Measurements from ENCODE around the gene CLVS2.

The CLVS2 gene

DNA sequence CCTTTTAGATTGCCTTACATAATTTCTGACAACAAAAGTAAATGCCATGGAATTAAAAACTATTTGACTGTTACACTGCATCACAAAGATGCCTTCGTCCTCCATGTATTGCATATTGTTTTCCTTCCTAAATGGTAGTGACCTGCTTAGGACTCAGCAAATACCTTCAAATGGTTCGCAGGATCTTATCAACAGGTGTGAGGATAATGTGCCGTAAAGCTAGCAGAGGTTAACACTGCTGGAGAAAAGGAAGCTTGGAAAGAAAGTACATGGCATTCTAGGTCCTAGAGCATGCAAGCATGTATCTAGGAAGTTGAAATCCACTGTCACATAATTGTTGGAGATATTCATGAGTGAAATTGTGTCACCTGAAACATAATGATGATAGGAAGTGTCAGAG lies 5.5 kb downstream of the CLVS2 start:
- no peaks in the 10 kb centered on the region for H3K36me3 ChIP-seq (ENCODE audit: control insufficient read depth in 4 of 4, insufficient read depth in 4 of 4, low read length in 3 of 4)
- POLR2A ChIA-PET = no interaction called here
- peaks cover 0 to 34% (median 17%) of the 10 kb centered on the region in 5 experiments for H3K27me3 ChIP-seq (replicated peaks in 2 of 5; ENCODE audit: control insufficient read depth in 4 of 5, insufficient read depth in 5 of 5, low read length in 4 of 5)
- H3K9me3 ChIP-seq (ENCODE audit: control extremely low read depth in 1 of 5, control insufficient read depth in 4 of 5, insufficient read depth in 2 of 5, low read depth in 1 of 5, low read length in 4 of 5) = peaks cover 0 to 2% (median 0%) of the 10 kb centered on the region in 5 experiments
- H3K4me1 ChIP-seq (ENCODE audit: control extremely low read depth in 1 of 4, control insufficient read depth in 4 of 4, insufficient read depth in 4 of 4, low read length in 3 of 4) = peaks cover 0 to under 1% (median 0%) of the 10 kb centered on the region in 4 experiments
- CTCF ChIA-PET = no interaction called here
- DNase-seq = no peak
- WGBS (ENCODE audit: insufficient coverage) = 74% methylated on average over 3 of the region's 3 CpGs
- H3K27ac ChIP-seq (ENCODE audit: insufficient read depth in 1 of 2, low read depth in 1 of 2, low read length in 2 of 2, poor library complexity in 1 of 2, severe bottlenecking in 2 of 2) = no peak overlapping the region
- H3K4me3 ChIP-seq (ENCODE audit: control insufficient read depth in 1 of 7, extremely low read depth in 1 of 7, insufficient read depth in 4 of 7, low read depth in 2 of 7, low read length in 6 of 7) = no peak overlapping the region

DNA sequence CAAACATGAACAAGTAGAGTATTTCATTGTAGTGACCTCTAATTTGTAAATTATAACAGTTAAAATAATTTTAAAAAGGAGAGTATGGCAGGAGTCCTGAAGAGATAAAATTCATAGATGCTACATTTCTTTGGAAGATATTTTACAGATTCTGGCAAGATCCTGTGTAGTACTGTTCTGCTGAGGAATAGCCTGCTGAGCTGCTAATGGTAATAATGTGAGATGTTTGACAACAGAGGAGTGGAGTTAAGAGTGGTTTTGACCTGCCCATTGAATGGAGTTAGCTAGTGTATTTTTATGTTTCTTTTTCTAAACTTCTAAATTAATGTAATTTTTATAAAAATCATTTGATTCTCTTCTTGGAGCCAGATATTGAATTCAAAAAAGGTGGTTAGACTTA lies 11.8 kb downstream of the CLVS2 start:
- peaks cover 0 to 2% (median 0%) of the 10 kb centered on the region in 5 experiments for H3K27me3 ChIP-seq (replicated peaks in 2 of 5; ENCODE audit: control insufficient read depth in 4 of 5, insufficient read depth in 5 of 5, low read length in 4 of 5)
- no peak for DNase-seq
- H3K36me3 ChIP-seq (ENCODE audit: control insufficient read depth in 4 of 4, insufficient read depth in 4 of 4, low read length in 3 of 4) = no peaks in the 10 kb centered on the region
- H3K9me3 ChIP-seq (ENCODE audit: control extremely low read depth in 1 of 5, control insufficient read depth in 4 of 5, insufficient read depth in 2 of 5, low read depth in 1 of 5, low read length in 4 of 5) = no peaks in the 10 kb centered on the region
- H3K4me1 ChIP-seq (ENCODE audit: control extremely low read depth in 1 of 4, control insufficient read depth in 4 of 4, insufficient read depth in 4 of 4, low read length in 3 of 4) = no peaks in the 10 kb centered on the region
- CTCF ChIA-PET = no interaction called here
- no peak overlapping the region for H3K4me3 ChIP-seq (ENCODE audit: control insufficient read depth in 1 of 7, extremely low read depth in 1 of 7, insufficient read depth in 4 of 7, low read depth in 2 of 7, low read length in 6 of 7)
- no peak overlapping the region for H3K27ac ChIP-seq (ENCODE audit: insufficient read depth in 1 of 2, low read depth in 1 of 2, low read length in 2 of 2, poor library complexity in 1 of 2, severe bottlenecking in 2 of 2)
- POLR2A ChIA-PET = no interaction called here

DNA sequence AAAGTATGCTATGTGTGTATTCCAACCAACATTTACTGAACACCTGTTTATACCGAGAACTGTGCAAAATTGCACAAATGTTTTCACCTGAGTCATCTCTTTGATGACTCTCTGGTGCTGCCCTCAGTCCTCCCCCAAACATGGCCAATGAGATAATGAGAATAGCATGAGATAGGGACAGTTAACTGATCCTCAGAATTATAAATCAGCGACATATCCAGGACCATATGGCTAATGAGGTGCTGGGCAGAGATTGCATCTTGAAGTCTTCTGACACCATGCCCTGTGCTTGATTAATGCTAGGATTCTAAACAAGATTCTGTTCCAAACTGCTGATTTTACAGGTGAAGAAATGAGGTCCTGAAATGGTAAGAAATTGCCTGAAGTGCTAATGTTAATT lies 13.0 kb downstream of the CLVS2 start:
- POLR2A ChIA-PET = no interaction called here
- Histone ChIP-seq H3K36me3 (ENCODE audit: control insufficient read depth in 4 of 4, insufficient read depth in 4 of 4, low read length in 3 of 4) (no peaks in the 10 kb centered on the region), H3K27ac (ENCODE audit: insufficient read depth in 1 of 2, low read depth in 1 of 2, low read length in 2 of 2, poor library complexity in 1 of 2, severe bottlenecking in 2 of 2) (no peak overlapping the region), H3K4me3 (ENCODE audit: control insufficient read depth in 1 of 7, extremely low read depth in 1 of 7, insufficient read depth in 4 of 7, low read depth in 2 of 7, low read length in 6 of 7) (no peak overlapping the region), H3K9me3 (ENCODE audit: control extremely low read depth in 1 of 5, control insufficient read depth in 4 of 5, insufficient read depth in 2 of 5, low read depth in 1 of 5, low read length in 4 of 5) (no peaks in the 10 kb centered on the region), H3K27me3 (replicated peaks in 2 of 5; ENCODE audit: control insufficient read depth in 4 of 5, insufficient read depth in 5 of 5, low read length in 4 of 5) (peaks cover 0 to 2% (median 0%) of the 10 kb centered on the region in 5 experiments), H3K4me1 (ENCODE audit: control extremely low read depth in 1 of 4, control insufficient read depth in 4 of 4, insufficient read depth in 4 of 4, low read length in 3 of 4) (no peaks in the 10 kb centered on the region)
- WGBS (ENCODE audit: insufficient coverage) = 79% methylated on average over 2 of the region's 2 CpGs
- no peak for DNase-seq
- CTCF ChIA-PET = no interaction called here

DNA sequence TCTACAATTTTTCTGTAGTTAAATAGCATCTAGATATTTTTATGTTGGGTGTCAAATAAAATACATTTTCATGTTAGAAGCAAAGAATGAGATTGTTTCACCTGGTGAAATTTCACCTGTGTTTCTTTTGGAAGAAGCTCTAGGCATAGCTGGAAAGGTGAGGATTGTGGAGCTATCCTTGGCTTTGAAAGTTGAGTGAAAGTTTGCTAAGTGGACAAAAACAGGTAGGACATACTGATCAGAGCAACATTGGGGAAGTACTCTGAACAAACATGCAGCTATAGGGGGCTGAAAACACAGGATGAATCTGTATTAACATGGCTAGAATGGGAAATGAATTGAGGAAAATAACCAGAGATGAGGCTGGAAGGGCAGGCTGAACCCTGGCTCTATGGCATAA lies 18.8 kb downstream of the CLVS2 start:
- Histone ChIP-seq H3K36me3 (ENCODE audit: control insufficient read depth in 4 of 4, insufficient read depth in 4 of 4, low read length in 3 of 4) (no peaks in the 10 kb centered on the region), H3K27ac (ENCODE audit: insufficient read depth in 1 of 2, low read depth in 1 of 2, low read length in 2 of 2, poor library complexity in 1 of 2, severe bottlenecking in 2 of 2) (no peak overlapping the region), H3K27me3 (replicated peaks in 2 of 5; ENCODE audit: control insufficient read depth in 4 of 5, insufficient read depth in 5 of 5, low read length in 4 of 5) (peaks cover 0 to 2% (median 0%) of the 10 kb centered on the region in 5 experiments), H3K4me3 (ENCODE audit: control insufficient read depth in 1 of 7, extremely low read depth in 1 of 7, insufficient read depth in 4 of 7, low read depth in 2 of 7, low read length in 6 of 7) (no peak overlapping the region), H3K4me1 (ENCODE audit: control extremely low read depth in 1 of 4, control insufficient read depth in 4 of 4, insufficient read depth in 4 of 4, low read length in 3 of 4) (no peaks in the 10 kb centered on the region), H3K9me3 (ENCODE audit: control extremely low read depth in 1 of 5, control insufficient read depth in 4 of 5, insufficient read depth in 2 of 5, low read depth in 1 of 5, low read length in 4 of 5) (peaks cover 0 to 1% (median 0%) of the 10 kb centered on the region in 5 experiments)
- ChIA-PET POLR2A (no interaction called here), CTCF (interaction anchor here (1.0 kb wide), 1 partner anchor 276 kb away, joined by 3 read pairs; no protein-coding TSS in a partner anchor)
- DNase-seq = no peak

GRCh38 chr6:123016431-123017103 lies 20.5 kb downstream of the CLVS2 start:
- H3K27ac ChIP-seq (ENCODE audit: insufficient read depth in 1 of 2, low read depth in 1 of 2, low read length in 2 of 2, poor library complexity in 1 of 2, severe bottlenecking in 2 of 2) = no peak overlapping the region

GRCh38 chr6:123017104-123017682 lies 21.2 kb downstream of the CLVS2 start:
- no peaks in the 10 kb centered on the region for H3K27me3 ChIP-seq (replicated peaks in 2 of 5; ENCODE audit: control insufficient read depth in 4 of 5, insufficient read depth in 5 of 5, low read length in 4 of 5)
- no peaks in the 10 kb centered on the region for H3K36me3 ChIP-seq (ENCODE audit: control insufficient read depth in 4 of 4, insufficient read depth in 4 of 4, low read length in 3 of 4)
- WGBS (ENCODE audit: insufficient coverage) = 100% methylated on average over 3 of the region's 5 CpGs
- H3K27ac ChIP-seq (ENCODE audit: insufficient read depth in 1 of 2, low read depth in 1 of 2, low read length in 2 of 2, poor library complexity in 1 of 2, severe bottlenecking in 2 of 2) = no peak overlapping the region
- no peak for DNase-seq
- POLR2A ChIA-PET = no interaction called here
- H3K4me3 ChIP-seq (ENCODE audit: control insufficient read depth in 1 of 7, extremely low read depth in 1 of 7, insufficient read depth in 4 of 7, low read depth in 2 of 7, low read length in 6 of 7) = no peak overlapping the region
- H3K4me1 ChIP-seq (ENCODE audit: control extremely low read depth in 1 of 4, control insufficient read depth in 4 of 4, insufficient read depth in 4 of 4, low read length in 3 of 4) = no peaks in the 10 kb centered on the region
- CTCF ChIA-PET = no interaction called here
- peaks cover 0 to 1% (median 0%) of the 10 kb centered on the region in 5 experiments for H3K9me3 ChIP-seq (ENCODE audit: control extremely low read depth in 1 of 5, control insufficient read depth in 4 of 5, insufficient read depth in 2 of 5, low read depth in 1 of 5, low read length in 4 of 5)

More at GRCh38 chr6:123016431-123017103, 20.5 kb downstream of the CLVS2 start:
- POLR2A ChIA-PET = no interaction called here
- Histone ChIP-seq H3K4me3 (ENCODE audit: control insufficient read depth in 1 of 7, extremely low read depth in 1 of 7, insufficient read depth in 4 of 7, low read depth in 2 of 7, low read length in 6 of 7) (no peak overlapping the region), H3K36me3 (ENCODE audit: control insufficient read depth in 4 of 4, insufficient read depth in 4 of 4, low read length in 3 of 4) (no peaks in the 10 kb centered on the region), H3K27me3 (replicated peaks in 2 of 5; ENCODE audit: control insufficient read depth in 4 of 5, insufficient read depth in 5 of 5, low read length in 4 of 5) (peaks cover 0 to 2% (median 0%) of the 10 kb centered on the region in 5 experiments), H3K4me1 (ENCODE audit: control extremely low read depth in 1 of 4, control insufficient read depth in 4 of 4, insufficient read depth in 4 of 4, low read length in 3 of 4) (no peaks in the 10 kb centered on the region), H3K9me3 (ENCODE audit: control extremely low read depth in 1 of 5, control insufficient read depth in 4 of 5, insufficient read depth in 2 of 5, low read depth in 1 of 5, low read length in 4 of 5) (peaks cover 0 to 1% (median 0%) of the 10 kb centered on the region in 5 experiments)
- CTCF ChIA-PET = no interaction called here
- WGBS (ENCODE audit: insufficient coverage) = 68% methylated on average over 3 of the region's 4 CpGs
- DNase-seq = no peak

DNA sequence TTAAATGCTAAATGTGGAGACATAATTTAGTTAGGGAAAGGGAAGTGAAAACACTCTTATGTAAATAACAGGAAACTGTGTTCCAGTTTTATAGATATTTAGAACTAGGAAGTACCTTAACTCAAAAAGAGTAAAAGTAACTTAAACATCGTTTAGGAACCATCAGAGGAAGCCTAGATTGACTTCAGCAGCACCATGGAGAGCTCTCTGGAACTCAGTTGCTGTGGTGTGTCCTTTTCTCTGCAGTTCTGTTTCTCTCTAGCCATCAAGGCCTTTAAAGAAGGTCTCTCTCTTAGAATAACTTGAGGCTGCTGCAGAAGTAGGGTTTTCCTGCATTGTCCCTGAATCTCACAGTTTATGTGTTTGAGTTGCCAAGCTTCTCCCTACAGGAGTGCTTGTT lies 26.9 kb downstream of the CLVS2 start:
- Histone ChIP-seq H3K27ac (ENCODE audit: insufficient read depth in 1 of 2, low read depth in 1 of 2, low read length in 2 of 2, poor library complexity in 1 of 2, severe bottlenecking in 2 of 2) (no peak overlapping the region), H3K27me3 (replicated peaks in 2 of 5; ENCODE audit: control insufficient read depth in 4 of 5, insufficient read depth in 5 of 5, low read length in 4 of 5) (no peaks in the 10 kb centered on the region), H3K4me1 (ENCODE audit: control extremely low read depth in 1 of 4, control insufficient read depth in 4 of 4, insufficient read depth in 4 of 4, low read length in 3 of 4) (no peaks in the 10 kb centered on the region), H3K9me3 (ENCODE audit: control extremely low read depth in 1 of 5, control insufficient read depth in 4 of 5, insufficient read depth in 2 of 5, low read depth in 1 of 5, low read length in 4 of 5) (no peaks in the 10 kb centered on the region), H3K4me3 (ENCODE audit: control insufficient read depth in 1 of 7, extremely low read depth in 1 of 7, insufficient read depth in 4 of 7, low read depth in 2 of 7, low read length in 6 of 7) (no peak overlapping the region), H3K36me3 (ENCODE audit: control insufficient read depth in 4 of 4, insufficient read depth in 4 of 4, low read length in 3 of 4) (no peaks in the 10 kb centered on the region)
- ChIA-PET CTCF (no interaction called here), POLR2A (no interaction called here)
- DNase-seq = no peak
- 0% methylated on average over 1 of the region's 1 CpG for WGBS (ENCODE audit: insufficient coverage)

All from common myeloid progenitor, CD34-positive (primary cell).